K562 (cell line): ENCODE results near the gene SART1. TPM values are rescaled to one million over a fixed set of nuclear protein-coding genes. Genes with fewer than 3 reads are reported as not detected.
A peak's percentile ranks its signal among the peaks of the same experiment; 100 is the strongest.

Experiments used
- BACH1 ChIP-seq: fragments of 200-800 bp; sonication (Bioruptor generic); IDR thresholded peaks from 2 replicates; pipeline ENCODE4 v1.6.1; 2016; ENCODE audit warnings: missing genetic modification characterization, missing compliant biosample characterization
- CEBPG ChIP-seq, 3 experiments: fragments of 200-800 bp in 1 of 3; sonication (Bioruptor generic) in 1 of 3; sonication (generic) in 1 of 3; formaldehyde crosslinking in 1 of 3; IDR thresholded peaks in 2 of 3; conservative IDR thresholded peaks in 1 of 3; 2 replicates each; pipeline versions ENCODE4 v1.6.1 to v1.8.0; 2016 to 2022; ENCODE audit warnings: missing compliant biosample characterization in 2 of 3, missing genetic modification characterization in 2 of 3, mild to moderate bottlenecking in 1 of 3, missing genetic modification reagents in 1 of 3
- KHSRP ChIP-seq: fragments of 450-650 bp; IDR thresholded peaks from 2 replicates; pipeline ENCODE4 v1.6.1; 2017
- LCOR ChIP-seq: sonication (generic); formaldehyde crosslinking; IDR thresholded peaks from 2 replicates; pipeline ENCODE4 v1.8.0; 2022; ENCODE audit warnings: mild to moderate bottlenecking, missing genetic modification reagents
- MEF2A ChIP-seq: IDR thresholded peaks from 2 replicates; pipeline ENCODE4 v1.6.1; 2011; ENCODE audit warnings: low read depth, mild to moderate bottlenecking, low read length, moderate library complexity; ENCODE audit not compliant: control insufficient read depth
- PTBP1 ChIP-seq: fragments of 200-400 bp; formaldehyde crosslinking; IDR thresholded peaks from 2 replicates; pipeline ENCODE4 v1.6.1; 2017; ENCODE audit warnings: low read depth, low read length
- SRSF9 ChIP-seq: fragments of 200-400 bp; formaldehyde crosslinking; IDR thresholded peaks from 2 replicates; pipeline ENCODE4 v1.6.1; 2017; ENCODE audit warnings: low read depth, low read length, borderline replicate concordance
- TAF9B ChIP-seq: fragments of 450-650 bp; IDR thresholded peaks from 2 replicates; pipeline ENCODE4 v1.6.1; 2018; ENCODE audit warnings: mild to moderate bottlenecking; ENCODE audit not compliant: partially characterized antibody
- TEAD1 ChIP-seq, 2 experiments: fragments of 450-650 bp in 1 of 2; sonication (generic) in 1 of 2; formaldehyde crosslinking; IDR thresholded peaks; 2 replicates each; pipeline versions ENCODE4 v1.4.0 to v1.8.0; 2020 to 2022; ENCODE audit warnings: mild to moderate bottlenecking in 2 of 2, missing genetic modification reagents in 1 of 2
- TFAP4 ChIP-seq: sonication (generic); formaldehyde crosslinking; IDR thresholded peaks from 2 replicates; pipeline ENCODE4 v1.8.0; 2022; ENCODE audit warnings: missing genetic modification reagents, mild to moderate bottlenecking, moderate library complexity, borderline replicate concordance
- YY1 ChIP-seq, 3 experiments: IDR thresholded peaks; 2 replicates each; pipeline ENCODE4 v1.6.1; 2011; ENCODE audit warnings: low read length in 2 of 3, mild to moderate bottlenecking in 2 of 3, moderate library complexity in 2 of 3, borderline replicate concordance in 1 of 3, control low read depth in 1 of 3, low read depth in 1 of 3; ENCODE audit not compliant: insufficient read depth in 3 of 3, insufficient replicate concordance in 2 of 3, control insufficient read depth in 1 of 3, insufficient read length in 1 of 3; ENCODE audit errors: extremely low read depth in 1 of 3
- ZMIZ1 ChIP-seq, 2 experiments: fragments of 150-350 bp in 1 of 2; IDR thresholded peaks; 2 replicates each; pipeline ENCODE4 v1.6.1; 2012 to 2016; ENCODE audit warnings: low read depth in 2 of 2, low read length in 2 of 2, mild to moderate bottlenecking in 1 of 2, moderate library complexity in 1 of 2
- ZNF41 ChIP-seq: fragments of 250-450 bp; sonication (Bioruptor Pico); conservative IDR thresholded peaks from 2 replicates; pipeline ENCODE4 v1.4.0; 2020; ENCODE audit warnings: mild to moderate bottlenecking
- ZNF512 ChIP-seq: IDR thresholded peaks from 2 replicates; pipeline ENCODE4 v1.6.1; 2016; ENCODE audit warnings: missing genetic modification characterization, missing compliant biosample characterization
- ZNF551 ChIP-seq: fragments of 250-450 bp; sonication (Bioruptor Pico); IDR thresholded peaks from 2 replicates; pipeline ENCODE4 v1.5.0; 2021; ENCODE audit warnings: mild to moderate bottlenecking, moderate library complexity
- ZNF592 ChIP-seq: fragments of 450-650 bp; IDR thresholded peaks from 2 replicates; pipeline ENCODE4 v1.6.1; 2017; ENCODE audit warnings: antibody characterized with exemption, mild to moderate bottlenecking
- polyA plus RNA-seq, 8 experiments: library from polyadenylated mRNA; depleted of rRNA in 4 of 8; stranded (reverse) in 5 of 8; unstranded in 3 of 8; fragments of >200 nt; fragmentation: Nextera tagmentation in 2 of 8; fragmentation: Illumina TruSeq in 1 of 8; extraction: Ambion mirVana in 2 of 8; extraction: Trizol in 1 of 8; gene quantifications; 2 replicates each; pipeline versions ENCODE4 v1.2.1 to v1.2.3, GENCODE V29; 2011 to 2014; ENCODE audit warnings: inconsistent platforms in 1 of 8, missing spikeins in 1 of 8
- total RNA-seq, 7 experiments: library from RNA; depleted of rRNA in 6 of 7; stranded (reverse); fragments of >200 nt in 6 of 7; fragmentation: Illumina TruSeq in 2 of 7; extraction: Trizol in 2 of 7; gene quantifications; 2 replicates each; pipeline versions ENCODE4 v1.2.1 to v1.2.3, GENCODE V29; 2011 to 2021; ENCODE audit warnings: low replicate concordance in 1 of 7

The SART1 gene
- total and polyA plus RNA-seq, 9 of the 15 experiments (the other 6 are each of a cell fraction or from before 2014, with no cell fraction given): 4.8 to 84.1 (median 31.7) TPM

GRCh38 chr11:66007201-66007634 is 45.7 kb downstream of the SART1 start (continued):
- TF ChIP-seq PTBP1 (no peak), ZNF592 (no peak), TEAD1 (CRISPR knock-in tag; IDR thresholded peaks at IDR 0.05) (no peak), BACH1 (no peak), ZNF41 (no peak), LCOR (CRISPR knock-in tag) (0 out of 2 replicates have a peak, but pooled peaks have one; percentile 43), KHSRP (no peak), MEF2A (no peak), TAF9B (no peak), SRSF9 (no peak), TFAP4 (CRISPR knock-in tag) (peak; percentile 82), ZNF551 (no peak), ZNF512 (tag) (no peak), CEBPG (CRISPR knock-in tag; IDR thresholded peaks at IDR 0.05) (peak; percentile 66), CEBPG (tag; conservative IDR thresholded peaks at IDR 0.05 in 1 of 2, IDR thresholded peaks at IDR 0.05 in 1 of 2) (peak in 1 of 2 experiments; percentile 66; a peak in 2 of 4 replicates), YY1 (IDR thresholded peaks at IDR 0.05; ENCODE audit: borderline replicate concordance in 1 of 3, control insufficient read depth in 1 of 3, extremely low read depth in 1 of 3, insufficient read depth in 3 of 3, insufficient read length in 1 of 3, insufficient replicate concordance in 2 of 3, low read depth in 1 of 3, low read length in 2 of 3) (no peak), ZMIZ1 (IDR thresholded peaks at IDR 0.05; ENCODE audit: low read depth in 2 of 2, low read length in 2 of 2) (no peak)
